Effector memory CD4-positive, alpha-beta T cell (primary cell): Measurements from ENCODE around the gene NCAM2.

Experiments used
- DNase-seq, 3 donors: peaks; one replicate each; pipeline ENCODE4 v3.0.0-alpha.2; 2020
- H3K27ac ChIP-seq: 2 replicates; pipeline ENCODE4 v1.7.0; 2013; ENCODE audit warnings: mild to moderate bottlenecking, low read length, moderate library complexity; ENCODE audit not compliant: insufficient read depth, poor library complexity, severe bottlenecking
- H3K27me3 ChIP-seq: replicated peaks from 2 replicates; pipeline ENCODE4 v1.7.0; 2013; ENCODE audit warnings: mild to moderate bottlenecking, low read length; ENCODE audit not compliant: insufficient read depth, control insufficient read depth, poor library complexity, severe bottlenecking
- H3K36me3 ChIP-seq: 2 replicates; pipeline ENCODE4 v1.7.0; 2013; ENCODE audit warnings: mild to moderate bottlenecking, low read length, moderate library complexity; ENCODE audit not compliant: control insufficient read depth, insufficient read depth
- H3K4me1 ChIP-seq: 2 replicates; pipeline ENCODE4 v1.7.0; 2013; ENCODE audit warnings: low read length, mild to moderate bottlenecking; ENCODE audit not compliant: control insufficient read depth, insufficient read depth, poor library complexity, severe bottlenecking
- H3K4me3 ChIP-seq: 2 replicates; pipeline ENCODE4 v1.7.0; 2013; ENCODE audit warnings: low read length, low read depth, mild to moderate bottlenecking; ENCODE audit not compliant: insufficient read depth, poor library complexity, severe bottlenecking
- H3K9me3 ChIP-seq: 2 replicates; pipeline ENCODE4 v1.7.0; 2013; ENCODE audit warnings: mild to moderate bottlenecking, low read length, moderate library complexity; ENCODE audit not compliant: control insufficient read depth

NCAM2 gene

GRCh38 chr21:21052672-21053071 lies 54.5 kb downstream of the NCAM2 start:
- H3K27ac ChIP-seq: no peak overlapping the region
- H3K36me3 ChIP-seq: no peaks in the 10 kb centered on the region
- H3K4me1 ChIP-seq: no peaks in the 10 kb centered on the region
- no peak overlapping the region for H3K4me3 ChIP-seq
- no peaks in the 10 kb centered on the region for H3K27me3 ChIP-seq
- DNase-seq: no peak
- no peaks in the 10 kb centered on the region for H3K9me3 ChIP-seq

GRCh38 chr21:21057349-21058062 lies 59.3 kb downstream of the NCAM2 start:
- no peaks in the 10 kb centered on the region for H3K36me3 ChIP-seq
- no peaks in the 10 kb centered on the region for H3K27me3 ChIP-seq
- no peak overlapping the region for H3K4me3 ChIP-seq
- no peaks in the 10 kb centered on the region for H3K4me1 ChIP-seq
- H3K9me3 ChIP-seq: no peaks in the 10 kb centered on the region
- H3K27ac ChIP-seq: no peak overlapping the region
- no peak for DNase-seq

GRCh38 chr21:21063828-21064227 lies 65.6 kb downstream of the NCAM2 start:
- no peak overlapping the region for H3K27ac ChIP-seq
- H3K9me3 ChIP-seq: no peaks in the 10 kb centered on the region
- H3K4me1 ChIP-seq: no peaks in the 10 kb centered on the region
- DNase-seq: no peak
- no peaks in the 10 kb centered on the region for H3K36me3 ChIP-seq
- no peaks in the 10 kb centered on the region for H3K27me3 ChIP-seq
- no peak overlapping the region for H3K4me3 ChIP-seq

GRCh38 chr21:21064353-21064752 lies 66.1 kb downstream of the NCAM2 start:
- Histone ChIP-seq H3K27ac (no peak overlapping the region), H3K4me3 (no peak overlapping the region), H3K36me3 (no peaks in the 10 kb centered on the region), H3K9me3 (no peaks in the 10 kb centered on the region), H3K4me1 (no peaks in the 10 kb centered on the region), H3K27me3 (no peaks in the 10 kb centered on the region)
- no peak for DNase-seq

- H3K27me3 ChIP-seq: no peaks in the 10 kb centered on the region
- H3K36me3 ChIP-seq: no peaks in the 10 kb centered on the region
- H3K4me1 ChIP-seq: no peaks in the 10 kb centered on the region
- no peaks in the 10 kb centered on the region for H3K9me3 ChIP-seq
- H3K4me3 ChIP-seq: no peak overlapping the region
- no peak for DNase-seq
- no peak overlapping the region for H3K27ac ChIP-seq
These were observed 69.2 kb downstream of the NCAM2 start for GRCh38 chr21:21067375-21067774.

GRCh38 chr21:21074305-21074704 lies 76.1 kb downstream of the NCAM2 start:
- Histone ChIP-seq H3K27ac (no peak overlapping the region), H3K9me3 (no peaks in the 10 kb centered on the region), H3K27me3 (no peaks in the 10 kb centered on the region), H3K4me1 (no peaks in the 10 kb centered on the region), H3K4me3 (no peak overlapping the region), H3K36me3 (no peaks in the 10 kb centered on the region)
- no peak for DNase-seq

- no peaks in the 10 kb centered on the region for H3K27me3 ChIP-seq
- no peaks in the 10 kb centered on the region for H3K36me3 ChIP-seq
- H3K27ac ChIP-seq: no peak overlapping the region
- DNase-seq: no peak
- no peaks in the 10 kb centered on the region for H3K4me1 ChIP-seq
- H3K9me3 ChIP-seq: no peaks in the 10 kb centered on the region
- no peak overlapping the region for H3K4me3 ChIP-seq
These were observed 77.8 kb downstream of the NCAM2 start for GRCh38 chr21:21076051-21076450.

GRCh38 chr21:21076491-21076890 lies 78.3 kb downstream of the NCAM2 start:
- H3K27ac ChIP-seq: no peak overlapping the region
- H3K27me3 ChIP-seq: no peaks in the 10 kb centered on the region
- H3K36me3 ChIP-seq: no peaks in the 10 kb centered on the region
- DNase-seq: no peak
- no peaks in the 10 kb centered on the region for H3K4me1 ChIP-seq
- no peaks in the 10 kb centered on the region for H3K9me3 ChIP-seq
- no peak overlapping the region for H3K4me3 ChIP-seq

GRCh38 chr21:21079646-21080045 lies 81.4 kb downstream of the NCAM2 start:
- Histone ChIP-seq H3K36me3 (no peaks in the 10 kb centered on the region), H3K4me1 (no peaks in the 10 kb centered on the region), H3K9me3 (no peaks in the 10 kb centered on the region), H3K27ac (no peak overlapping the region), H3K4me3 (no peak overlapping the region), H3K27me3 (no peaks in the 10 kb centered on the region)
- no peak for DNase-seq

GRCh38 chr21:21084179-21084578 lies 86.0 kb downstream of the NCAM2 start:
- Histone ChIP-seq H3K4me1 (no peaks in the 10 kb centered on the region), H3K4me3 (no peak overlapping the region), H3K9me3 (no peaks in the 10 kb centered on the region), H3K27me3 (no peaks in the 10 kb centered on the region), H3K36me3 (no peaks in the 10 kb centered on the region), H3K27ac (no peak overlapping the region)
- DNase-seq: no peak
